ENCODE data around the gene RIMBP3C.

- TF ChIP-seq CTCF (IDR thresholded peaks at IDR 0.05 in 4 of 5, conservative IDR thresholded peaks at IDR 0.05 in 1 of 5) (no peak), POLR2A (IDR thresholded peaks at IDR 0.05) (no peak)
Measured at GRCh38 chr22:21599053-21599893, 48.0 kb upstream of the RIMBP3C start.

All from gastrocnemius medialis (tissue), 4 donors.